ENCODE measurements around the gene SLC38A10. TPM values are rescaled to one million over a fixed set of nuclear protein-coding genes. Genes with fewer than 3 reads are reported as not detected.

Gene SLC38A10
- total and polyA plus RNA-seq, 2 of the 13 experiments (the other 11 are each of a cell fraction or from before 2014, with no cell fraction given): 23.4 to 55.8 TPM

- TF ChIP-seq ZFP62 (CRISPR knock-in tag; IDR thresholded peaks at IDR 0.05): no peak
- TF ChIP-seq ZBTB1 (CRISPR knock-in tag; IDR thresholded peaks at IDR 0.05; ENCODE audit: borderline replicate concordance): no peak
- no peak for TF ChIP-seq RCOR2 (CRISPR knock-in tag; IDR thresholded peaks at IDR 0.05)
- TF ChIP-seq SSRP1 (CRISPR knock-in tag; IDR thresholded peaks at IDR 0.05): no peak
- TF ChIP-seq USF2 (IDR thresholded peaks at IDR 0.05; ENCODE audit: low read depth, low read length): no peak
- TF ChIP-seq USF2 (CRISPR knock-in tag; IDR thresholded peaks at IDR 0.05; ENCODE audit: borderline replicate concordance): peak; percentile 60; the same call in 1 of the 2 replicates
- peak; percentile 90 for TF ChIP-seq MED13 (CRISPR knock-in tag; IDR thresholded peaks at IDR 0.05)
- no peak for TF ChIP-seq NFIC (IDR thresholded peaks at IDR 0.05; ENCODE audit: low read length)
- TF ChIP-seq CREBL2 (CRISPR knock-in tag; IDR thresholded peaks at IDR 0.05; ENCODE audit: borderline replicate concordance): no peak
- TF ChIP-seq ZNF354B (CRISPR knock-in tag; IDR thresholded peaks at IDR 0.05): peak; percentile 8; the same call in 1 of the 2 replicates
- TF ChIP-seq ZNF225 (CRISPR knock-in tag; IDR thresholded peaks at IDR 0.05): no peak
- TF ChIP-seq HOXA9 (CRISPR knock-in tag; IDR thresholded peaks at IDR 0.05; ENCODE audit: borderline replicate concordance): no peak
- TF ChIP-seq ZNF234 (CRISPR knock-in tag; conservative IDR thresholded peaks at IDR 0.05): no peak
- peak; percentile 95 for TF ChIP-seq NFYB (CRISPR knock-in tag; IDR thresholded peaks at IDR 0.05)
- no peak for TF ChIP-seq MATR3 (CRISPR knock-in tag; IDR thresholded peaks at IDR 0.05)
- peak; percentile 83; the same call in 1 of the 2 replicates for TF ChIP-seq ZNF747 (CRISPR knock-in tag; IDR thresholded peaks at IDR 0.05; ENCODE audit: borderline replicate concordance)
- peak; percentile 77 for TF ChIP-seq HOXA5 (CRISPR knock-in tag; IDR thresholded peaks at IDR 0.05)
- TF ChIP-seq TAF15 (IDR thresholded peaks at IDR 0.05; ENCODE audit: low read depth, low read length, poor library complexity, severe bottlenecking): no peak
- peak; percentile 90 for TF ChIP-seq TFAP4 (IDR thresholded peaks at IDR 0.05; ENCODE audit: borderline replicate concordance, low read depth)
- no peak for TF ChIP-seq ZNF768 (CRISPR knock-in tag; IDR thresholded peaks at IDR 0.05)
- peak; percentile 73; the same call in 1 of the 2 replicates for TF ChIP-seq NRL (CRISPR knock-in tag; IDR thresholded peaks at IDR 0.05; ENCODE audit: borderline replicate concordance)
- TF ChIP-seq SUZ12 (IDR thresholded peaks at IDR 0.05; ENCODE audit: low read depth, low read length): no peak
- TF ChIP-seq RFX1 (IDR thresholded peaks at IDR 0.05): no peak
- no peak for TF ChIP-seq ZSCAN22 (CRISPR knock-in tag; IDR thresholded peaks at IDR 0.05)
- no peak for TF ChIP-seq ATF5 (CRISPR knock-in tag; IDR thresholded peaks at IDR 0.05; ENCODE audit: low read depth)
- TF ChIP-seq MTF1 (CRISPR knock-in tag; IDR thresholded peaks at IDR 0.05): no peak
- TF ChIP-seq RXRA (CRISPR knock-in tag; IDR thresholded peaks at IDR 0.05): peak; percentile 63; the same call in 1 of the 2 replicates
- peak; percentile 92 for TF ChIP-seq NFYC (CRISPR knock-in tag; IDR thresholded peaks at IDR 0.05)
- TF ChIP-seq KDM5A (IDR thresholded peaks at IDR 0.05; ENCODE audit: borderline replicate concordance, low read length): peak; percentile 76; the same call in 1 of the 2 replicates
- peak; percentile 87 for TF ChIP-seq CREB1 (IDR thresholded peaks at IDR 0.05)
- TF ChIP-seq CREB1 (CRISPR knock-in tag; IDR thresholded peaks at IDR 0.05): peak; percentile 89
Measured at GRCh38 chr17:81295031-81295675, at the start of gene SLC38A10 (continued).

Data from HepG2 (cell line).